SIG-M5 treated with dmso at 0.1 percent for 504 hours (cell line): ENCODE data around the gene DLG2.
A peak's percentile ranks its signal among the peaks of the same experiment; 100 is the strongest.

ENCODE experiments used
- DNase-seq: peaks from one replicate; lab custom pipeline; 2025; ENCODE audit not compliant: unreplicated experiment; lab: John Stamatoyannopoulos, UW

The DLG2 gene

GRCh38 chr11:84929738-84930137 is 697.4 kb downstream of the DLG2 start:
- no peak for DNase-seq

DNA sequence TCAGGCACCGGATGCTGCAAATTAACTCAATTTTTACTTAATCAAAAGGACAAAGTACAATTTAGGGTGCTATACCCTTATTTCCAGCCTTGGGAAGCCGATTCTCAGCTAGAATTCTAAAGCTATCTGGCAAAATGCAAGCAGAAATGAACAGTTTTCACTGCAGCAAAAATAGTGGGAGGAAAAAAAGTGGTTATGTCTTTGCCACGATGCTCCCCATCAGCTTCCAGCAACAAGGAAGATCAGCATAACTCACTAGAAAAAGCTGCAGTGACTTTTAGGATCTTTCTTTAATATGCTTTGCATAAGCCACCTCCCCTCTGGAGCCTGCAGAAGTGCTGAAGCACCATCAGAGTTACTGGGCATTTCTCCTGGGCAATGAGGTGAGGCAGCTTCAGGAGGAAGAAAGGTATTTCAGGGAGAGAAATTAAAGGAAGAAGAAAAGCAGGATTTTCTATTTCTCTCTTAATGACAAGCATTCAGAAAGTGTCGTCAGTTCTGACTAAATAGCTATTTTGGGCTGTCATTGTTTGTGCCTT is 702.9 kb downstream of the DLG2 start:
- DNase-seq = no peak

DNA sequence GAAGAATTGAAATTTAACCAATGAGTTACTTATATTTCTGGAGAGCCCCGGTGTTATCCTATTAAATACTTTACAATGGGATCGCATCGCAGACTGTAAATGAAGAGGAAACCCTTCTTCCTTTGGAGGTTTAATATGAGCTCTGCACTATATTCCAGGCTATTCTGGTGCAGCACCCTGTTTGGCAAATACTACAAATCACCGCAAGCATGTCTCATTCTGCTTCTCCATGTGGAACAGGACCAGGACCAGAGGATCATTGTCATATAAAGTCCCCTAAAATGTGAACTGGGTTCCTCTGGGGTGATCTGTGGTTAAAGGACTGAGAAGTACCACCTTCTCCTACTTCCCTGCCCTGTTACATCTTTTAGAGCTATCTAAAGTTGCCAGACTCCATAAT is 703.7 kb downstream of the DLG2 start:
- DNase-seq = no peak

DNA sequence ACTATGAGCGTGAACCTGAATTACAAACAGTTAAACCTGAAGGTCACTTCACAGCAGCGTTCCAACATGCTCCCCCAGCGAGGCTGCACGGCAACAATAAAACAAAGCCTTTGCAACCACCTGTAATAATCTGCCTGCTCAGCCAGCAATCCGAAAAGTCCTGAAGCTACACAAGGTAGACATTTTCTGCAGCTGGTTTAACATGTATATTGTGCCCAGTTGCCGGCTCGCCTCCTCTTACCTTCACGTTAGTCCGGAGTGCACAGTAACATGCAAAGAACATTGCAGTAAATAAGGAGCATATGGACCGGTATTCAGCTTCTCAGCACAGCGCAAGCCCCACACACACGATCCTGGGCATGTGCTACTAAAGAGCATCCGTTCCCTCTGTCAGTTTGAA is 704.3 kb downstream of the DLG2 start:
- no peak for DNase-seq

- DNase-seq = no peak
These were observed 704.8 kb downstream of the DLG2 start for GRCh38 chr11:84922212-84922805.

- no peak for DNase-seq
These were observed 712.6 kb downstream of the DLG2 start for GRCh38 chr11:84914511-84914910.

DNA sequence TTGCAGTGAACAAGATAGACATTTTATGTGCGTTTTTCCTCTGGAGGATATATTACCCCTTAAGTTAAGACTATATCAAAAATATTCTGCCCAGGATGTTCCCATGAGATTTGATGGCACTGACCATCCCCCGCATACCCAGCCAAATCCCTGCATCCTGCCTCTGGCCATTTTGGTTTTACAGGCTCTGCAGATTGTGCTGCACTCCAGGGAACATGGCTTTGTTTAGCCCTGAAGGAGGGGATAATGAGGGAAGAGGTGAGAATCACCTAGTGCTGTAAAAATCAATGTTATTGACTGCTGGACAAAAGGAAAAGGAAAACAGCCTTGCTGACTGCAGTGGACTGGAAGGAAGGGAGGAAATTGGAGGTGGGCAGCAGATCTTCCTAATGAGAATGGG is 717.4 kb downstream of the DLG2 start:
- DNase-seq = no peak

DNA sequence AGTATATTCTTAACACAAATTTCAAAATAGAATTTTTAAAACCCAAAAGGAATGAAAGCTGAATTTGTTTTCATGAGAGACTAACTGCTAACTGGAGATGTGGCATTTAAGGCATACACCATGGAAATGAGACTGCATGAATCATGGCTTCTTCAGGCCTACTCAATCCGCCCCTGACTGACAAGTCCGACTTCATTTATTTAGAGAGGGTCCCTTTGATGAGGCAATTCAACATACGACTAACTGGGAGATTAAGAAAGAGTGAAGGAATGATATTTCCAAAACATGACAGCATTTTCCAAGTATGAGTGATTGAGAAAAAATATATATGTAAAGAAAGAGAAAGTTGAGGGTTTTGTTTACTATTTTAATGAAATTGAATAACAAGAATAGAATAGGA is 720.1 kb downstream of the DLG2 start:
- DNase-seq = no peak

DNA sequence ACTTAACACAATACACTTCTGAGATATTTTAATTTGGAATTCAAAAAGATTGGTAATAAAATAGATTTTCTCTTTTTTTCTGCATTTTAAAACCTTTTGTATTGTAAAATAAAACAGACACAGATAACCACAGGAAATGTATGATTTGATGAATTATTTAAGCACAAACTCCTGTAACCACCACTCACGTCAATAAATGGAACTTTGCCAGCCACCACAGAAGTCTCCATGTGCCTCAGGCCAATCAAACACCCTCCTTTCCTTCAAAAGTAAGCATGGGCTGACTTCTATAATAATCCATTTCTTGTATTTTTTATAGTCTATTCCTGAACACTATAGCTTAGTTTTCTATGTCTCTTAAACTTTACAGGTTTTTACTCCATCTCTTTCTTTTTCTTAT is 721.7 kb downstream of the DLG2 start:
- no peak for DNase-seq

GRCh38 chr11:84902445-84902844 is 724.7 kb downstream of the DLG2 start:
- no peak for DNase-seq

- DNase-seq = no peak
These were observed 725.2 kb downstream of the DLG2 start for GRCh38 chr11:84901991-84902390.

DNA sequence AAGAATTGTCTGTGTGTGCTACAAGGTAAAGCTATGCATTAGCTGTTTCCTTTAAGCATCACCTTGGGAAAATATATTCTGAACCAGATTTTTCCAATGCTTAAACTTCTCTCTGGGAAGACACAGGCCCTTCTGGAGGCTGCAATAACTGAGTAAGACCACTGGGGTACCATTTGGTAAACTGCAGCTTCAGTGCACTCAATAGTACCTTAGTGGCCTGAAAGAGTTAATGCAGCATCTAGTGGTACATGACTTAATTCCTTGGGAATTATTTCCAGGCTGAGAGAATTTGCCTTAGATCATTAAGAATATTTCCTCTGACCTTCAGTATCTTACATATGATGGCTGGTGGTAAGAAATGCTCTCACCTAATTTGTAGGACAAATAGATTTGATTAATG is 727.4 kb downstream of the DLG2 start:
- DNase-seq = peak; percentile 20

DNA sequence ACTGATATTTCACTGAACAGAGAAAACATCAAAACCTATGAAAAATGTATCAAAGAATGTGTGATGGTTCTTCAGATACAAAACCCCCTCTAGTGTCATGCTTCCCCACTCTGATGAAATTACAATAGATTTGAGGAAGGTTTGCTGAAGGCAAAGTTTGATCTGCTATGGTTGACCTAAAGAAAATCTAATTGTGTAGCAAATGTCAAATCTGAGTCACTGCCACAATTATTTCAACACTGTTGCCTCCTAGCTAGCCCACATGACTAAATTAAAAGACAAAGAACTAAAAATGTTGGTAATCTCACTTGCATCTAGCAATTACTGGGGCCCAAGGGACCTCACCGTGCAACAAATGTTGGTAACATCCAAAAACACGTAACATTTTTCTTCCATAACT is 728.0 kb downstream of the DLG2 start:
- peak; percentile 9 for DNase-seq

- no peak for DNase-seq
These were observed 732.5 kb downstream of the DLG2 start for GRCh38 chr11:84894666-84895065.

DNA sequence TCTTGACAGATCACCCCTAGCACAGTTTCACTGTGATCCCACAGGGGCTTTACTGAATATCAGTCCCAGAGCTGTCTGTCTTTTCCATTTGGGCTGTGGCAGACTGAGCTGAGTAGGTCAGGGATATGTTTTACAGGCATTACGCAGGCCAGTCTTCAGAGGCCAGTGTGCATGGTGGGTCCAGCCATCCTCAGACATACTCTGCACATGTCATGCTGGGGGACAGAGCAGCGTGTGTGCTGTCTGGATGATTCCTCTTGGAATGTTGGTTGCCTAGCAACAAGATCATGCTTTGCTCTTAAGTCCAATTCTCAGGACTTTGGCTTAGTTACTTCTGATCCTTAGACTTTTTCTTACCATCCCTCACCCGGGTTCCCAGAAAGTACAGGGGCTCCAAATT is 736.5 kb downstream of the DLG2 start:
- no peak for DNase-seq

DNA sequence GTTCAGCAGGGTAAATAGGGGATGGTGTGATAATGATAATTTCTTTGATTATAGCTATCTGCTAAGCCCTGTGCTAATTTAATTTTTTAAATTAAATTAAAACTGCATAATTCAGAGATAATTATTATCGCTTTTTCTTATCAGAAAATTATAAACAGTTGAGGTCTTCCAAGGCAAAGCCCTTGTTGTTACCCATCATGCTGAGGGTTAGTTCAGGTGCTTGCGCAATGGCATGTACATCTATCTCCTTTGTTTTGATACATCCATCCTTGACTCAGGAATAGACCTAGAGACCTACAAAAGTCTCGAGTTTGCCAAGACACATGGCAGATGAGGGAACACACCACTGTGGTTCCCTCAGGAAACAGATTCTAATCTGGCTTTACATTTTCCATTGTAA is 737.6 kb downstream of the DLG2 start:
- no peak for DNase-seq

DNA sequence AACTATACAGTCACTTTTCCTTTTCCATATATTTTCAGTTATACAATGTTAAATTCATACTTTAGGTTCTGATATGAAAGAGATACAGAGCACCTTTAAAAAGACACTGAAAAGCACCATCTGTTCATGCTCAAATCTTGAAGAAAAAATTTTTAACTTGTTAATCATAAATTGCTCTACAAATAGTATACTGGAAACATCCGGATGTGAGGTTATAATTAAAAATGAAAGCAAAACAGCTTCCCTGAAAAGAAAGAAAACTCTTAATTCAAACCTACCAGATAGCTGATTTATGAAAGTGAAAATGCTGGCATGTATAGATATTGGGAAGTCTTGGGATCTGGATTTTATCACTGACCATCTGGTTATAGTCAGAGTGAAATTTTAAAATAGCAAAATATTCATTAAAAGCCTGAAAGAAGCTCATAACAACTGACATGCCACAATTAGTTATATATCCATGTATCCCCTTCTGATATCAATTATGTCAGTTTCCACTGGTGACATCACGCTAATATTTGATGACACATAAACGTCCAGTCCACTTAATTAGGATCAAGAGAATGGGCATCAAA is 740.0 kb downstream of the DLG2 start:
- DNase-seq = no peak

GRCh38 chr11:84886344-84886743 is 740.8 kb downstream of the DLG2 start:
- DNase-seq = no peak

GRCh38 chr11:84884836-84885235 is 742.3 kb downstream of the DLG2 start:
- no peak for DNase-seq

DNA sequence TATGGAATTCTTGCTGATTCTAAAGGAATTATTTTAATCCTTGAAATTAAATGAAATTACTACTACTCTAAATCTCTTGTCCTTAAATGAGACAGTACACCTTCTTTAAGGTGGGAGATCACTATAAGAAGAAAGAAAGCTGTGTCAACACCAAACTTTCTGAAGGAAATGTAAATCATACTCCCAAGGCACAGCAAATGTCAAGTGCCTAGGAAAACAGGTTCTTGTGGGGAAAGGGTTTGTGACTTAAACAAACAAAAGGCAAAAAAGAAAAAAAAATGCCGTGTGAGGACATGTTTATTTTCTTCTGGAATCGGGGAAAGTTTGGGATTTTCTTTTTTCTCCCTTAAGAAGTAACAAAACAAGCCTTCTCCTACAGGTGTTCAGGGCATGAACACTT is 745.1 kb downstream of the DLG2 start:
- no peak for DNase-seq

DNA sequence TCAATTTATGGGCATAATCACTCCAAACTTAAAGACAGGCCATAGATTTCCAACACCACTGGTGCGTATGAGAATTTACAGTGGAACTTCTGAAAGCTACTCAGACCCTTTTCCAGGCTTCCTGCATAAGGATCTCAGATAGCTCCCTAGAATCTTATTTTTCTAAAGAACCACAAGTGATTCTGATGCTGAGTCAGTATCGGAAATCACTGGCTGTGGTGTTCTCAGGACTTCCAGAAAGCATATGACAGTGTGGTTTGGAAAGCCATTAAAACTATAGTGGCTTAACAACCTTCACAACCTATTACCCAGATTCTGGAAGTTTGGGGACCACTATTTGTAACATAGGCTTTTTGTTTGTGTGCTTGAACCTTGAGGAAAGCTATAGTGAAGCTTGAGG is 756.0 kb downstream of the DLG2 start:
- DNase-seq = no peak

- DNase-seq = no peak
These were observed 756.7 kb downstream of the DLG2 start for GRCh38 chr11:84870486-84870885.

- no peak for DNase-seq
These were observed 760.2 kb downstream of the DLG2 start for GRCh38 chr11:84866922-84867321.
